SK-N-SH (cell line): Measurements from ENCODE around the gene VWA5B1.

Experiments
- CTCF ChIP-seq: fragments of 200-600 bp; sonication (generic); IDR thresholded peaks from 2 replicates; pipeline ENCODE4 v1.6.1; 2017; ENCODE audit warnings: antibody characterized with exemption, mild to moderate bottlenecking, moderate library complexity
- EP300 ChIP-seq, 2 experiments: IDR thresholded peaks; 2 replicates each; pipeline versions ENCODE4 v1.4.0 to v1.6.1; 2012; ENCODE audit warnings: borderline replicate concordance in 1 of 2, low read depth in 1 of 2, low read length in 1 of 2
- FOXJ3 ChIP-seq: sonication (generic); formaldehyde crosslinking; IDR thresholded peaks from 2 replicates; pipeline ENCODE4 v1.5.1; 2020; ENCODE audit warnings: mild to moderate bottlenecking, missing genetic modification reagents
- IRF3 ChIP-seq: fragments of 150-350 bp; IDR thresholded peaks from 2 replicates; pipeline ENCODE4 v1.6.1; 2016; ENCODE audit warnings: mild to moderate bottlenecking, low read depth, low read length
- NRF1 ChIP-seq: IDR thresholded peaks from 2 replicates; pipeline ENCODE4 v1.6.1; 2012; ENCODE audit warnings: low read depth, mild to moderate bottlenecking, low read length
- POLR2AphosphoS5 ChIP-seq: IDR thresholded peaks from 2 replicates; pipeline ENCODE4 v1.6.1; 2012; ENCODE audit warnings: low read depth, low read length
- RAD21 ChIP-seq: IDR thresholded peaks from 2 replicates; pipeline ENCODE4 v1.6.1; 2012; ENCODE audit warnings: mild to moderate bottlenecking, low read length
- RCOR1 ChIP-seq: fragments of 150-350 bp; IDR thresholded peaks from 2 replicates; pipeline ENCODE4 v1.6.1; 2017; ENCODE audit warnings: antibody characterized with exemption, low read length
- REST ChIP-seq: IDR thresholded peaks from 2 replicates; pipeline ENCODE4 v1.6.1; 2012; ENCODE audit warnings: mild to moderate bottlenecking, low read depth, low read length, moderate library complexity
- RFX5 ChIP-seq: IDR thresholded peaks from 2 replicates; pipeline ENCODE4 v1.6.1; 2012; ENCODE audit warnings: mild to moderate bottlenecking, improper control_type of control experiment, low read length
- SMC3 ChIP-seq: IDR thresholded peaks from 2 replicates; pipeline ENCODE4 v1.6.1; 2012; ENCODE audit warnings: low read depth, low read length, improper control_type of control experiment
- TAF1 ChIP-seq: IDR thresholded peaks from 2 replicates; pipeline ENCODE4 v1.6.1; 2012; ENCODE audit warnings: low read depth, mild to moderate bottlenecking, low read length, moderate library complexity, borderline replicate concordance
- USF1 ChIP-seq: IDR thresholded peaks from 2 replicates; pipeline ENCODE4 v1.4.0; 2012; ENCODE audit warnings: low read depth, borderline replicate concordance
- ZBTB33 ChIP-seq: IDR thresholded peaks from 2 replicates; pipeline ENCODE4 v1.4.0; 2012; ENCODE audit warnings: low read depth, borderline replicate concordance

GRCh38 chr1:20372676-20373075 lies 82.0 kb downstream of the VWA5B1 start:
- TF ChIP-seq CTCF (no peak), IRF3 (no peak), NRF1 (no peak), RCOR1 (no peak), FOXJ3 (no peak), REST (no peak), POLR2AphosphoS5 (no peak), ZBTB33 (no peak), USF1 (no peak), EP300 (IDR thresholded peaks at IDR 0.05; ENCODE audit: borderline replicate concordance in 1 of 2, low read depth in 1 of 2, low read length in 1 of 2) (no peak), SMC3 (no peak), RAD21 (no peak), TAF1 (no peak), RFX5 (no peak)
